ENCODE measurements around the gene PCED1B.

Gene PCED1B

GRCh38 chr12:47074757-47075156, 4.7 kb upstream of the PCED1B start:
- no peak for TF ChIP-seq CEBPB (IDR thresholded peaks at IDR 0.05)
- no peak for TF ChIP-seq TAF1 (IDR thresholded peaks at IDR 0.05; ENCODE audit: low read depth)
- no peak for TF ChIP-seq ZBTB7A (IDR thresholded peaks at IDR 0.05; ENCODE audit: low read depth)
- no peak for TF ChIP-seq RAD21 (IDR thresholded peaks at IDR 0.05; ENCODE audit: low read depth)
- TF ChIP-seq, protein P1, sequence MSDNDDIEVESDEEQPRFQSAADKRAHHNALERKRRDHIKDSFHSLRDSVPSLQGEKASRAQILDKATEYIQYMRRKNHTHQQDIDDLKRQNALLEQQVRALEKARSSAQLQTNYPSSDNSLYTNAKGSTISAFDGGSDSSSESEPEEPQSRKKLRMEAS (IDR thresholded peaks at IDR 0.05), result no peak
- no peak for TF ChIP-seq USF1 (IDR thresholded peaks at IDR 0.05)
- TF ChIP-seq FOXM1 (IDR thresholded peaks at IDR 0.05; ENCODE audit: borderline replicate concordance, low read depth), result no peak
- TF ChIP-seq NFIC (IDR thresholded peaks at IDR 0.05), result no peak
- no peak for TF ChIP-seq REST (IDR thresholded peaks at IDR 0.05; ENCODE audit: low read depth)
- TF ChIP-seq TEAD4 (IDR thresholded peaks at IDR 0.05), result no peak
- no peak for TF ChIP-seq CREB1 (IDR thresholded peaks at IDR 0.05; ENCODE audit: low read depth)
- TF ChIP-seq YY1 (IDR thresholded peaks at IDR 0.05; ENCODE audit: low read depth), result no peak
- no peak for TF ChIP-seq EP300 (IDR thresholded peaks at IDR 0.05; ENCODE audit: borderline replicate concordance)
- no peak for TF ChIP-seq TCF12 (IDR thresholded peaks at IDR 0.05; ENCODE audit: low read depth)
- no peak for TF ChIP-seq EGR1 (IDR thresholded peaks at IDR 0.05)

DNA sequence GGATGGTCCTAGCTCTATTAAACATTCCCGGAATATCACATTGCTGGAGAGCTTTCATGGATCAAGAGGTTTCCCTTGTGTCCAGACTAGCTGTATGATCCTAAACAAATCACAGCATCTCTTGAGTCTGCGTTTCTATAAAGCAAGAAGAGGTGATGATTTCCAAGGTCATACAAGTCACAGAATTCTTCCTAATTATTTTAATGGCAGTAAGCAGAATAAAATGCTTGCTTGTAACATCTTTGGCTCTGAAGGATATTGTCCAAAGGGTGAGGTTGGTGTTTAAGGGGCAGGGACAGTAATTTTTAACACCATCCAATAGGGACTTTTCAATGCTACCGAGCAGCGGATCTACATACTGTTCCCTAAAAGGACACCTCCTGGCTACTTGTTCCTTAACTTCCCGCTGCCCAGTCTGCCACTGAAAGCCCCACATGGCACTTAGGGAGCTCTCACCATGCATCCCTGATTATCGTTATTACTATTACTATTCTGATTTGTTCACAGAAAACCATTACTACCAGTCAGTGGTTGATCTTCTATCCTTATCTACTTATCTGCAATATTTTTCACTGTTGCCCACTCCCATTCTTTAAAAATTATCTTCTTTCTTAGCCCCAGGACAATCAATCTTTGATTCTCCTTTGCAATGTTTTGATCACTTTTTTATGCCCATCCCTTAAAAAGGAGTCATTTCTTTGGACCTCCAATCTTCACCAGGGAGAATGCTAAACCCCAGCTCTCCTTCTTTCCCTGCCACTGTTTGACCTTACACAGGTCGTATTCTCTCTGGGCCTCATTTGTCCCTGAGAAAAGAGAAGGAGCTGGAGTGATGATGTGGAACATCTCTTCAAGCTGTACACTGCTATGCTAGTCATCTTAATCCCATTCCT, 4.0 kb upstream of the PCED1B start:
- TF ChIP-seq TEAD4 (IDR thresholded peaks at IDR 0.05) (no peak), ZBTB7A (IDR thresholded peaks at IDR 0.05; ENCODE audit: low read depth) (no peak), FOXM1 (IDR thresholded peaks at IDR 0.05; ENCODE audit: borderline replicate concordance, low read depth) (no peak), RAD21 (IDR thresholded peaks at IDR 0.05; ENCODE audit: low read depth) (no peak), EGR1 (IDR thresholded peaks at IDR 0.05) (no peak), EP300 (IDR thresholded peaks at IDR 0.05; ENCODE audit: borderline replicate concordance) (no peak), YY1 (IDR thresholded peaks at IDR 0.05; ENCODE audit: low read depth) (no peak), TAF1 (IDR thresholded peaks at IDR 0.05; ENCODE audit: low read depth) (no peak), USF1 (IDR thresholded peaks at IDR 0.05) (no peak), CREB1 (IDR thresholded peaks at IDR 0.05; ENCODE audit: low read depth) (no peak), CEBPB (IDR thresholded peaks at IDR 0.05) (no peak)
- TF ChIP-seq, protein P1 (IDR thresholded peaks at IDR 0.05), result no peak

DNA sequence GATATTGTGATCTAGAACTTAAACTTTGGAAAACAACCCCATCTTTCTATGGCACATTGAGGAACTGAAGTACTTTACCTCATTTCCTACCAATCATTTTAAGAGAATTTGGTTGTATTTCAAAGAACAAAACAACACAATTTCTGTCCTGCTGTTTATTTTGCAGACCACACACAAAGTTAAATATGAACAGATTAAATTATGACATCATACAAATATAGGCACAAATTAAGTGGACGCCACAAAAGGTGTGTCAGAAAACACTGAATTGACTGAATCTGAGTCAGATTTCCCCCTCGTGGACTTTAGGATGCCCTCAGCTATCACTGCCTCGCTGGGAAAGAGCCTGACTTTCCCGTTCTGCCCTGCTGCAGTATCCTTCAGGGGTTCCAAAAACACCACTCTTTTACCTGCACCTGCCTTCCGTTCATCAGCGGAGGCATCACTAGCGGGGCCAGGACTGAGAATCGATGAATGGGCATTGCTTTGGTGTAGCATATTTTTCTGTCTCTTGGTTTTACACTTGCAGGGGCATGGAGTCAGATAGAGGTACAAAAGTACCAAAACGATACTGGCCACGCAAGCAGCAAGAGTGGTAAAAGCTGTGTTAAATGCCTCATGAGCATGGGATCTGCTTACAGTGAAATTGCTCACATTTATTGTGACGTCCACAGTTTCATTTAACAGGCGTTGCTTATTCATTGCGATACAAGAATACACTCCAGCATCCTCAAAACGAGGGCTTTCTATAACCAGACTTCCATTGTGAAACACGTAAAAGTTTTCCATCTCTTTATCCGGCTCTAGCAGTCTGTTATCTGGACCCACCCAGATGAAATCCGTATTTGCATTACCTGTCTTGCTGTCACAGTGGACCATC, 2.0 kb upstream of the PCED1B start:
- no peak for TF ChIP-seq USF1 (IDR thresholded peaks at IDR 0.05)
- no peak for TF ChIP-seq CEBPB (IDR thresholded peaks at IDR 0.05)
- no peak for TF ChIP-seq FOXM1 (IDR thresholded peaks at IDR 0.05; ENCODE audit: borderline replicate concordance, low read depth)

GRCh38 chr12:47078086-47078395, 1.4 kb upstream of the PCED1B start:
- TF ChIP-seq, protein P1 (IDR thresholded peaks at IDR 0.05), result no peak
- TF ChIP-seq CEBPB (IDR thresholded peaks at IDR 0.05), result no peak

- no peak for TF ChIP-seq EGR1 (IDR thresholded peaks at IDR 0.05)
- TF ChIP-seq FOXM1 (IDR thresholded peaks at IDR 0.05; ENCODE audit: borderline replicate concordance, low read depth), result no peak
- no peak for TF ChIP-seq YY1 (IDR thresholded peaks at IDR 0.05; ENCODE audit: low read depth)
- TF ChIP-seq CEBPB (IDR thresholded peaks at IDR 0.05), result 0 out of 2 replicates have a peak, but pooled peaks have one; percentile 17
Measured at GRCh38 chr12:47078733-47079467, 521 bp upstream of the PCED1B start.

GRCh38 chr12:47079981-47080724, 732 bp downstream of the PCED1B start:
- TF ChIP-seq REST (IDR thresholded peaks at IDR 0.05; ENCODE audit: low read depth), result no peak
- TF ChIP-seq EGR1 (IDR thresholded peaks at IDR 0.05), result 0 out of 2 replicates have a peak, but pooled peaks have one; percentile 19
- TF ChIP-seq TEAD4 (IDR thresholded peaks at IDR 0.05), result no peak
- TF ChIP-seq YY1 (IDR thresholded peaks at IDR 0.05; ENCODE audit: low read depth), result no peak
- peak; percentile 98 for TF ChIP-seq ZBTB7A (IDR thresholded peaks at IDR 0.05; ENCODE audit: low read depth)
- TF ChIP-seq EP300 (IDR thresholded peaks at IDR 0.05; ENCODE audit: borderline replicate concordance), result peak; percentile 37
